Tibial nerve (tissue), 4 donors: ENCODE measurements around the gene KAZN. TPM values are rescaled to one million over a fixed set of nuclear protein-coding genes. Genes with fewer than 3 reads are reported as not detected.

Experiments used
- DNase-seq, 2 donors: peaks; one replicate each; pipeline ENCODE4 v3.0.0-alpha.2; 2019; ENCODE audit warnings: low spot score in 2 of 2
- H3K27ac ChIP-seq, 4 donors: fragments of 200-600 bp; sonication (generic) in 3 of 4; one replicate each; pipeline ENCODE4 v1.5.1; 2017 to 2019; ENCODE audit warnings: mild to moderate bottlenecking in 1 of 4
- H3K27me3 ChIP-seq, 2 donors: fragments of 200-600 bp; sonication (generic) in 1 of 2; one replicate each; pipeline versions ENCODE4 v1.5.1 to v1.6.0; 2017 to 2019
- H3K36me3 ChIP-seq, 3 donors: fragments of 200-600 bp; sonication (generic); one replicate each; pipeline ENCODE4 v1.5.1; 2018 to 2019
- H3K4me1 ChIP-seq, 4 donors: fragments of 200-600 bp; sonication (generic) in 3 of 4; one replicate each; pipeline ENCODE4 v1.5.1; 2017 to 2019
- H3K4me3 ChIP-seq, 4 donors: fragments of 200-600 bp; sonication (generic) in 3 of 4; one replicate each; pipeline ENCODE4 v1.5.1; 2017 to 2019; ENCODE audit warnings: mild to moderate bottlenecking in 1 of 4, moderate library complexity in 1 of 4
- H3K9me3 ChIP-seq, 4 donors: fragments of 200-600 bp; sonication (generic) in 3 of 4; one replicate each; pipeline ENCODE4 v1.5.1; 2017 to 2019
- EP300 ChIP-seq, 2 donors: sonication (generic); formaldehyde crosslinking; IDR thresholded peaks; one replicate each; pipeline ENCODE4 v1.6.1; 2017; ENCODE audit warnings: antibody characterized with exemption in 2 of 2, mild to moderate bottlenecking in 1 of 2
- POLR2A ChIP-seq, 2 donors: fragments of 450-650 bp; IDR thresholded peaks; one replicate each; pipeline ENCODE4 v1.6.1; 2017; ENCODE audit warnings: antibody characterized with exemption in 2 of 2, mild to moderate bottlenecking in 2 of 2, moderate library complexity in 2 of 2
- WGBS, 2 donors: methylation state at CpG; one replicate each; pipeline ENCODE4 v1.1.5; 2018; 5-methylcytosine and 5-hydroxymethylcytosine counted together
- total RNA-seq, 4 donors: library from RNA; depleted of rRNA; stranded (reverse); fragments of >200 nt; gene quantifications; one replicate each; pipeline ENCODE4 v1.1.0, GENCODE V29; 2016
- TF ChIP-seq, protein P1 (sequence below), 5 experiments: fragments of 200-600 bp in 3 of 5; fragments of 450-650 bp in 2 of 5; sonication (generic) in 3 of 5; IDR thresholded peaks; one replicate each; pipeline ENCODE4 v1.5.1; 2016 to 2019; ENCODE audit warnings: antibody characterized with exemption in 5 of 5, mild to moderate bottlenecking in 3 of 5, moderate library complexity in 2 of 5

The KAZN gene
- total RNA-seq, 4 donors from 2014 or later: 16.0 to 29.2 (median 22.2) TPM

- H3K9me3 ChIP-seq: no peaks in the 10 kb centered on the region
- no peak for DNase-seq
- no peaks in the 10 kb centered on the region for H3K36me3 ChIP-seq
- H3K27ac ChIP-seq: no peak overlapping the region
- no peaks in the 10 kb centered on the region for H3K27me3 ChIP-seq
- no peak overlapping the region for H3K4me3 ChIP-seq
- TF ChIP-seq POLR2A (IDR thresholded peaks at IDR 0.05) (no peak), EP300 (IDR thresholded peaks at IDR 0.05) (no peak)
- TF ChIP-seq, protein P1, sequence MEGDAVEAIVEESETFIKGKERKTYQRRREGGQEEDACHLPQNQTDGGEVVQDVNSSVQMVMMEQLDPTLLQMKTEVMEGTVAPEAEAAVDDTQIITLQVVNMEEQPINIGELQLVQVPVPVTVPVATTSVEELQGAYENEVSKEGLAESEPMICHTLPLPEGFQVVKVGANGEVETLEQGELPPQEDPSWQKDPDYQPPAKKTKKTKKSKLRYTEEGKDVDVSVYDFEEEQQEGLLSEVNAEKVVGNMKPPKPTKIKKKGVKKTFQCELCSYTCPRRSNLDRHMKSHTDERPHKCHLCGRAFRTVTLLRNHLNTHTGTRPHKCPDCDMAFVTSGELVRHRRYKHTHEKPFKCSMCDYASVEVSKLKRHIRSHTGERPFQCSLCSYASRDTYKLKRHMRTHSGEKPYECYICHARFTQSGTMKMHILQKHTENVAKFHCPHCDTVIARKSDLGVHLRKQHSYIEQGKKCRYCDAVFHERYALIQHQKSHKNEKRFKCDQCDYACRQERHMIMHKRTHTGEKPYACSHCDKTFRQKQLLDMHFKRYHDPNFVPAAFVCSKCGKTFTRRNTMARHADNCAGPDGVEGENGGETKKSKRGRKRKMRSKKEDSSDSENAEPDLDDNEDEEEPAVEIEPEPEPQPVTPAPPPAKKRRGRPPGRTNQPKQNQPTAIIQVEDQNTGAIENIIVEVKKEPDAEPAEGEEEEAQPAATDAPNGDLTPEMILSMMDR (IDR thresholded peaks at IDR 0.05): no peak
- no peaks in the 10 kb centered on the region for H3K4me1 ChIP-seq
- WGBS, 2 donors: 89% methylated on average over 9 of the region's 9 CpGs
Observed at GRCh38 chr1:14786109-14786675, 187.7 kb downstream of the KAZN start.

DNA sequence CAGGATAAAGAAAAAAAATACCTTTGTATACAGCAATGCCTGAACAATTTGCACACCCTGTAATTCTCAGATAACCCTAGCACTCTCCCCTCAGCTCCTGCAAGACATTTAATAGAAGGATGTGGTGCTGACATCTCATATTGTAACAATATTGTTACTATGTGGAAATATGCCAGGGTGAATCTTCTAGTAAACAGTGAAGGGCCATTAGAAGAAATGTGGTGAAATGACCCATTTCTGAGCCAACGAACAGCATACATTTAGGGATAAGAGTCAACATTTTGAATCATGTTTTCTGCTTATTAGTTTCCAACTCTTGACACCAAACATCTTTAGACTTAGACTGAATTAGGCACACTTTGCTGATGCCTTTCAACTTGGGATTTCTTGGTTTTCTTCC, 188.2 kb downstream of the KAZN start:
- TF ChIP-seq, protein P1 (IDR thresholded peaks at IDR 0.05): no peak
- no peak for TF ChIP-seq EP300 (IDR thresholded peaks at IDR 0.05)
- TF ChIP-seq POLR2A (IDR thresholded peaks at IDR 0.05): no peak
- Histone ChIP-seq H3K9me3 (no peaks in the 10 kb centered on the region), H3K4me3 (no peak overlapping the region), H3K4me1 (no peaks in the 10 kb centered on the region), H3K27me3 (no peaks in the 10 kb centered on the region), H3K27ac (no peak overlapping the region), H3K36me3 (no peaks in the 10 kb centered on the region)
- whole genome bisulfite sequencing, 2 donors: 69 to 72% methylated on average over 1 of the region's 1 CpG
- no peak for DNase-seq

DNA sequence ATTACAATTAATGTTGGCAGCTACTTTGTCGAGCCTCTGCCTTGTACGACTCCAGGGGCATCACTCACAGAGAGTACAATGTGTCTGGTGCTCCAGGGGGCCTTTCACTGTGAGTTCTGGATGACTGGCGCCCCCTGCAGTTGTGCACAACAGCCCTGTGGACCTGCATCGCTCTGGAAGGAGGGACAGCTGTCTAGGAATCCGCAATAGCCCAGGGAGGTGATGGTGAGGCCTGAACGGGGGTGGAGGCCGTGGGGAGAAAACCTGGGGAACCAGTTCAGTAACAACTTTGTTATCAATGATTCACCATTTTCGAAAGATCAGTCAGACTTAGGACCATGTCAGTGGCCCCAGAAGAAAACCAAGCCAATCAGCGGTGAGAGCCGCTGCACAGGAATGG, 189.1 kb downstream of the KAZN start:
- H3K27ac ChIP-seq: no peak overlapping the region
- H3K4me1 ChIP-seq: no peaks in the 10 kb centered on the region
- TF ChIP-seq, protein P1 (IDR thresholded peaks at IDR 0.05): no peak
- TF ChIP-seq EP300 (IDR thresholded peaks at IDR 0.05) (no peak), POLR2A (IDR thresholded peaks at IDR 0.05) (no peak)
- no peaks in the 10 kb centered on the region for H3K36me3 ChIP-seq
- WGBS, 2 donors: 78 to 89% methylated on average over 10 of the region's 10 CpGs
- no peak overlapping the region for H3K4me3 ChIP-seq
- no peaks in the 10 kb centered on the region for H3K9me3 ChIP-seq
- no peak for DNase-seq
- no peaks in the 10 kb centered on the region for H3K27me3 ChIP-seq

GRCh38 chr1:14788080-14788479, 189.6 kb downstream of the KAZN start:
- H3K9me3 ChIP-seq: no peaks in the 10 kb centered on the region
- 61 to 75% methylated on average over 7 of the region's 7 CpGs for WGBS, 2 donors
- H3K4me3 ChIP-seq: no peak overlapping the region
- no peaks in the 10 kb centered on the region for H3K4me1 ChIP-seq
- no peak for DNase-seq
- H3K36me3 ChIP-seq: no peaks in the 10 kb centered on the region
- no peaks in the 10 kb centered on the region for H3K27me3 ChIP-seq
- TF ChIP-seq EP300 (IDR thresholded peaks at IDR 0.05) (no peak), POLR2A (IDR thresholded peaks at IDR 0.05) (no peak)
- TF ChIP-seq, protein P1 (IDR thresholded peaks at IDR 0.05): no peak
- no peak overlapping the region for H3K27ac ChIP-seq

- WGBS, 2 donors: 72 to 82% methylated on average over 7 of the region's 7 CpGs
- Histone ChIP-seq H3K4me1 (no peaks in the 10 kb centered on the region), H3K27ac (no peak overlapping the region), H3K36me3 (no peaks in the 10 kb centered on the region), H3K9me3 (no peaks in the 10 kb centered on the region), H3K27me3 (no peaks in the 10 kb centered on the region), H3K4me3 (no peak overlapping the region)
- no peak for DNase-seq
- TF ChIP-seq EP300 (IDR thresholded peaks at IDR 0.05): no peak
- TF ChIP-seq POLR2A (IDR thresholded peaks at IDR 0.05): no peak
- TF ChIP-seq, protein P1 (IDR thresholded peaks at IDR 0.05): no peak
Observed at GRCh38 chr1:14790982-14791381, 192.5 kb downstream of the KAZN start.
